GM12874 (cell line): Measurements from ENCODE around the gene RNF214.

ENCODE experiments used
- CTCF ChIP-seq: IDR thresholded peaks from 2 replicates; pipeline ENCODE4 v1.5.1; 2011; ENCODE audit warnings: low read depth, mild to moderate bottlenecking, control low read depth, low read length, moderate library complexity; ENCODE audit not compliant: insufficient read depth

The RNF214 gene

GRCh38 chr11:117194267-117194666, 38.2 kb upstream of the RNF214 start:
- no peak for TF ChIP-seq CTCF

GRCh38 chr11:117195258-117195657, 37.2 kb upstream of the RNF214 start:
- no peak for TF ChIP-seq CTCF

GRCh38 chr11:117195761-117196160, 36.7 kb upstream of the RNF214 start:
- no peak for TF ChIP-seq CTCF

- TF ChIP-seq CTCF, result no peak
These were observed 35.5 kb upstream of the RNF214 start for GRCh38 chr11:117197006-117197405.

GRCh38 chr11:117197516-117198456, 34.7 kb upstream of the RNF214 start:
- TF ChIP-seq CTCF, result peak; percentile 43

GRCh38 chr11:117198613-117199012, 33.9 kb upstream of the RNF214 start:
- no peak for TF ChIP-seq CTCF

GRCh38 chr11:117199053-117199915, 33.2 kb upstream of the RNF214 start, which contains the start of gene TAGLN:
Gene TAGLN, plus strand, starts transcription at chr11:117199370. Its CDS starts 3,644 bp downstream, at chr11:117203014.
- no peak for TF ChIP-seq CTCF
